SU-DHL-6 (cell line): ENCODE data around the gene GABPA.

Source experiments
- H2AFZ ChIP-seq: fragments of 200-600 bp; sonication (generic); 2 replicates; pipeline ENCODE4 v1.6.1; 2014; ENCODE audit warnings: low read depth, mild to moderate bottlenecking, moderate library complexity, mixed read lengths, antibody characterized with exemption, low read length; ENCODE audit not compliant: severe bottlenecking
- H3F3A ChIP-seq: fragments of 200-600 bp; shearing (Covaris generic); 2 replicates; pipeline ENCODE4 v1.6.0; 2016; ENCODE audit warnings: antibody characterized with exemption, mild to moderate bottlenecking; ENCODE audit not compliant: insufficient read depth
- H3K27ac ChIP-seq: fragments of 200-600 bp; sonication (generic); 2 replicates; pipeline ENCODE4 v1.5.1; 2016; ENCODE audit warnings: low read depth, mild to moderate bottlenecking, low read length, moderate library complexity, mixed read lengths
- H3K27me3 ChIP-seq: fragments of 200-600 bp; sonication (generic), shearing (Covaris generic); 2 replicates; pipeline ENCODE4 v1.6.0; 2014; ENCODE audit warnings: mild to moderate bottlenecking, low read length
- H3K36me3 ChIP-seq: fragments of 200-600 bp; sonication (generic); 2 replicates; pipeline ENCODE4 v1.6.1; 2014; ENCODE audit warnings: mild to moderate bottlenecking, low read length, mixed read lengths
- H3K4me2 ChIP-seq: fragments of 300-600, 200-600 bp; shearing (Covaris generic), sonication (generic); 2 replicates; pipeline ENCODE4 v1.6.0; 2014; ENCODE audit warnings: low read length, low read depth, mild to moderate bottlenecking; ENCODE audit not compliant: poor library complexity, severe bottlenecking
- H3K4me3 ChIP-seq: fragments of 200-600 bp; sonication (generic); 2 replicates; pipeline ENCODE4 v1.5.1; 2014; ENCODE audit warnings: antibody characterized with exemption, low read length, mild to moderate bottlenecking, mixed read lengths; ENCODE audit not compliant: insufficient read depth, poor library complexity, severe bottlenecking
- H3K79me2 ChIP-seq: fragments of 200-600 bp; sonication (generic); 2 replicates; pipeline ENCODE4 v1.6.1; 2014; ENCODE audit warnings: mild to moderate bottlenecking, low read length, moderate library complexity; ENCODE audit not compliant: insufficient read depth
- H3K9ac ChIP-seq: fragments of 200-600 bp; sonication (generic); 2 replicates; pipeline ENCODE4 v1.7.0; 2014; ENCODE audit warnings: mild to moderate bottlenecking, low read length
- H3K9me2 ChIP-seq: fragments of 200-600 bp; sonication (generic); replicated peaks from 2 replicates; pipeline ENCODE4 v1.6.1; 2014; ENCODE audit warnings: low read length; ENCODE audit not compliant: insufficient read depth
- H3K9me3 ChIP-seq: fragments of 200-600 bp; sonication (generic); 2 replicates; pipeline ENCODE4 v1.6.1; 2014; ENCODE audit warnings: low read length, mixed read lengths; ENCODE audit not compliant: insufficient read depth
- H4K20me1 ChIP-seq: fragments of 200-600 bp; sonication (generic); 2 replicates; pipeline ENCODE4 v1.6.1; 2014; ENCODE audit warnings: low read depth, mild to moderate bottlenecking, antibody characterized with exemption, low read length, moderate library complexity, mixed read lengths
- EZH2phosphoT487 ChIP-seq: fragments of 200-600 bp; sonication (generic), shearing (Covaris generic); conservative IDR thresholded peaks from 2 replicates; pipeline ENCODE4 v1.6.1; 2018; ENCODE audit warnings: mild to moderate bottlenecking, antibody characterized with exemption, low read length, moderate library complexity, mixed read lengths
- TF ChIP-seq, protein P1 (sequence below): fragments of 200-600 bp; sonication (generic); IDR thresholded peaks from one replicate; pipeline ENCODE4 v1.5.1; 2017; ENCODE audit warnings: antibody characterized with exemption, mild to moderate bottlenecking, low read length, moderate library complexity; ENCODE audit not compliant: insufficient read depth, poor library complexity, severe bottlenecking

Gene GABPA

DNA sequence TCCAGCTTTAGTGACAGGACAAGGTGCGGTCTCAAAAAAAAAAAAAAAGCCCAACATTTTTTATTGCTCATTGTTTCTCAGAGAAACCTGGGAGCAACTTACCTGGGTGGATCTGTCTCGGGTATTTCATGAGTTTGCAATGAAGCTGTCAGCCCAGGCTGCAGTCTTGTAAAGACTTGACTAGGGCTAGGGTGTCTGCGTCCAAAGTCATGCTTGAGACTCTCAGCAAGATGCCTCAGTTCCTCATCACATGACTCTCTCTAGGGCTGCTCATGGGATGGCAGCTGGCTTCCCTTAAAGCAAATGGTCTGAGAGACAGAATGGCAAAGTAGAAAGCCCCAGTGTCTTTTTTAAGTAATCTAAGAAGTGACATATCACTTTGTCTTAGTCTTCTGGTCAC, 8.1 kb downstream of the GABPA start:
- Histone ChIP-seq H3K36me3 (peaks cover 25% of the 10 kb centered on the region; the same call in 1 of the 2 replicates), H3K9me3 (no peaks in the 10 kb centered on the region), H3K27ac (no peak overlapping the region), H3K4me3 (no peak overlapping the region), H3K79me2 (peaks cover 59% of the 10 kb centered on the region), H3K4me2 (no peak overlapping the region), H3F3A (no peaks in the 10 kb centered on the region), H3K27me3 (no peaks in the 10 kb centered on the region), H2AFZ (no peak overlapping the region), H3K9me2 (no peaks in the 10 kb centered on the region), H3K9ac (no peak overlapping the region), H4K20me1 (no peaks in the 10 kb centered on the region)
- TF ChIP-seq, protein P1, sequence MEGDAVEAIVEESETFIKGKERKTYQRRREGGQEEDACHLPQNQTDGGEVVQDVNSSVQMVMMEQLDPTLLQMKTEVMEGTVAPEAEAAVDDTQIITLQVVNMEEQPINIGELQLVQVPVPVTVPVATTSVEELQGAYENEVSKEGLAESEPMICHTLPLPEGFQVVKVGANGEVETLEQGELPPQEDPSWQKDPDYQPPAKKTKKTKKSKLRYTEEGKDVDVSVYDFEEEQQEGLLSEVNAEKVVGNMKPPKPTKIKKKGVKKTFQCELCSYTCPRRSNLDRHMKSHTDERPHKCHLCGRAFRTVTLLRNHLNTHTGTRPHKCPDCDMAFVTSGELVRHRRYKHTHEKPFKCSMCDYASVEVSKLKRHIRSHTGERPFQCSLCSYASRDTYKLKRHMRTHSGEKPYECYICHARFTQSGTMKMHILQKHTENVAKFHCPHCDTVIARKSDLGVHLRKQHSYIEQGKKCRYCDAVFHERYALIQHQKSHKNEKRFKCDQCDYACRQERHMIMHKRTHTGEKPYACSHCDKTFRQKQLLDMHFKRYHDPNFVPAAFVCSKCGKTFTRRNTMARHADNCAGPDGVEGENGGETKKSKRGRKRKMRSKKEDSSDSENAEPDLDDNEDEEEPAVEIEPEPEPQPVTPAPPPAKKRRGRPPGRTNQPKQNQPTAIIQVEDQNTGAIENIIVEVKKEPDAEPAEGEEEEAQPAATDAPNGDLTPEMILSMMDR: no peak
- no peak for TF ChIP-seq EZH2phosphoT487

DNA sequence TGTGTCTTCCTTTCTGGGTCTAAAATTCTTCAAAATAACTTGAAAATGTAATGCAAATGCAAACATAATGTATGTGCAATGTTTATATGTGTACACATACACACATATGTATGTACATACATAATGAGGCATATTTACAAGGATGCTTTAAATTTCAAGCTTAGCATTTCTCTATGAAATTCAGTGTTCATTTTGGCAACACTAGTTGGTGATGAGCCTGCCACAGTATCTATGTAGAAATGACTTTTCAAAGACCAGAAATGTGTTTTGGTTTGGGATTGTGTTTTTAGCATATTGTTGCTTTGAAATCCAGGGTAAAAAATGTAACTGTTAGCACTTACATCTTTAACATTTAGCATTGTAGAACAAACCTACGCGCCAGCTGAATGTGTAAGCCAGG, 10.1 kb downstream of the GABPA start:
- Histone ChIP-seq H3K36me3 (peaks cover 37% of the 10 kb centered on the region; the same call in 1 of the 2 replicates), H3K9me2 (no peaks in the 10 kb centered on the region), H2AFZ (no peak overlapping the region), H3K4me2 (no peak overlapping the region), H3K9ac (no peak overlapping the region), H3K9me3 (no peaks in the 10 kb centered on the region), H3K27me3 (no peaks in the 10 kb centered on the region), H3K27ac (no peak overlapping the region), H4K20me1 (no peaks in the 10 kb centered on the region), H3K79me2 (peaks cover 39% of the 10 kb centered on the region), H3F3A (no peaks in the 10 kb centered on the region), H3K4me3 (no peak overlapping the region)
- TF ChIP-seq, protein P1: no peak
- no peak for TF ChIP-seq EZH2phosphoT487

DNA sequence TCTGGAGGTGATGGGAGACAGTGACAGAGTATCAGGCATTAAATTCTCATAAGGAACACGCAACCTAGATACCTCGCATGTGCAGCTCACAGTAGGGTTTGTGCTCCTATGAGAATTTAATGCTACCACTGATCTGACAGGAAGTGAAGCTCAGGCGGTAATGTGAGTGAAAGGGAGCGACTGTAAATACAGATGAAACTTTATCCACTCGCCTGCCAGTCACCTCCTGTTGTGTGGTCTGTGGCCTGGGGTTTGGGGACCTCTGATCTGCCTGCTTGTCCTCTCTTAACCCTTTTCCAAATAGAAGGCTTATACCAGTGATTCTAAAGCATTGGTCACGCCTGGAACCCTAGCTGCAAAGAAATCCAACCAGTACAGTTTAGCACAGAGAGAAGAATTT, 15.3 kb downstream of the GABPA start:
- H3K79me2 ChIP-seq: no peaks in the 10 kb centered on the region
- no peak overlapping the region for H3K9ac ChIP-seq
- H2AFZ ChIP-seq: no peak overlapping the region
- H3K27ac ChIP-seq: no peak overlapping the region
- peaks cover 53% of the 10 kb centered on the region; the same call in 1 of the 2 replicates for H3K36me3 ChIP-seq
- H3F3A ChIP-seq: no peaks in the 10 kb centered on the region
- H3K9me3 ChIP-seq: no peaks in the 10 kb centered on the region
- H3K27me3 ChIP-seq: no peaks in the 10 kb centered on the region
- H3K9me2 ChIP-seq: no peaks in the 10 kb centered on the region
- no peak overlapping the region for H3K4me3 ChIP-seq
- H4K20me1 ChIP-seq: no peaks in the 10 kb centered on the region
- no peak overlapping the region for H3K4me2 ChIP-seq
- no peak for TF ChIP-seq EZH2phosphoT487
- TF ChIP-seq, protein P1: no peak
